Endothelial cell of umbilical vein (primary cell): ENCODE results near the gene ST6GALNAC2. TPM values are rescaled to one million over a fixed set of nuclear protein-coding genes. Genes with fewer than 3 reads are reported as not detected.
"Not testable (repeated sequence)": the region's sequence is repeated elsewhere in the genome, so short reads cannot be mapped to it uniquely, and the experiment has no call there.

Experiments
- BruUV-seq: library from RNA; stranded (reverse); fragments of 400-500 nt; replicated peaks from 2 replicates; lab custom pipeline; 2021; lab: Mats Ljungman, UMichigan
- CTCF ChIA-PET: fragments of 300-600, 350-600 bp; sonication (Branson Sonifier 250); formaldehyde crosslinking; loops from one replicate; lab custom pipeline; 2021; ENCODE audit warnings: antibody characterized with exemption, inconsistent platforms; lab: Charles Lee
- POLR2A ChIA-PET: fragments of 300-600, 350-600 bp; sonication (Branson Sonifier 250); formaldehyde crosslinking; loops from one replicate; lab custom pipeline; 2021; ENCODE audit warnings: antibody characterized with exemption, inconsistent platforms; lab: Charles Lee
- DNase-seq: peaks from one replicate; pipeline ENCODE4 v3.0.0-alpha.2; 2011; ENCODE audit warnings: low read depth, low spot score
- FAIRE-seq: peaks from 2 replicates; lab custom pipeline; 2011; peaks lifted over from hg19 to GRCh38; lab: Jason Lieb, UNC
- H2AFZ ChIP-seq: 2 replicates; pipeline ENCODE4 v1.6.0; 2012; ENCODE audit warnings: low read depth, low read length, control low read depth, inconsistent platforms
- H3K27ac ChIP-seq: 2 replicates; pipeline ENCODE4 v1.5.1; 2011; ENCODE audit warnings: low read depth, mild to moderate bottlenecking, control low read depth, low read length, moderate library complexity; ENCODE audit not compliant: insufficient read depth
- H3K27me3 ChIP-seq, 2 experiments: 2 replicates each; pipeline versions ENCODE4 v1.6.0 to v1.6.1; 2011; ENCODE audit warnings: low read length in 2 of 2, mixed read lengths in 1 of 2; ENCODE audit not compliant: control insufficient read depth in 2 of 2, insufficient read depth in 2 of 2
- H3K36me3 ChIP-seq, 2 experiments: 2 replicates in 1 of 2; 3 replicates in 1 of 2; pipeline ENCODE4 v1.5.1; 2011; ENCODE audit warnings: low read length in 2 of 2, mild to moderate bottlenecking in 1 of 2, moderate library complexity in 1 of 2; ENCODE audit not compliant: control insufficient read depth in 2 of 2, insufficient read depth in 2 of 2; ENCODE audit errors: extremely low read depth in 1 of 2
- H3K4me1 ChIP-seq: 3 replicates; pipeline ENCODE4 v1.5.1; 2011; ENCODE audit warnings: mild to moderate bottlenecking, low read length; ENCODE audit not compliant: control insufficient read depth, insufficient read depth; ENCODE audit errors: extremely low read depth
- H3K4me2 ChIP-seq: 2 replicates; pipeline ENCODE4 v1.6.1; 2011; ENCODE audit warnings: low read length, control low read depth, mixed read lengths; ENCODE audit not compliant: insufficient read depth
- H3K4me3 ChIP-seq, 3 experiments: fragments of 200-600 bp in 1 of 3; sonication (generic), shearing (Covaris generic) in 1 of 3; replicated peaks in 1 of 3; 2 replicates each; pipeline ENCODE4 v1.5.1; 2011 to 2016; ENCODE audit warnings: control low read depth in 3 of 3, low read length in 3 of 3, mild to moderate bottlenecking in 2 of 3, inconsistent platforms in 1 of 3, low read depth in 1 of 3, moderate library complexity in 1 of 3; ENCODE audit not compliant: insufficient read depth in 1 of 3
- H3K79me2 ChIP-seq: 2 replicates; pipeline ENCODE4 v1.6.0; 2012; ENCODE audit warnings: low read length, inconsistent platforms; ENCODE audit not compliant: control insufficient read depth, insufficient read depth
- H3K9ac ChIP-seq: replicated peaks from 2 replicates; pipeline ENCODE3; 2011; ENCODE audit warnings: low read length, control low read depth; ENCODE audit not compliant: insufficient read depth; ENCODE audit errors: extremely low read depth
- H3K9me1 ChIP-seq: replicated peaks from 3 replicates; pipeline ENCODE4 v1.6.0; 2011; ENCODE audit warnings: mild to moderate bottlenecking, low read length; ENCODE audit not compliant: control insufficient read depth, insufficient read depth; ENCODE audit errors: extremely low read depth
- H3K9me3 ChIP-seq: replicated peaks from 2 replicates; pipeline ENCODE4 v1.5.1; 2012; ENCODE audit warnings: low read length, inconsistent platforms; ENCODE audit not compliant: control insufficient read depth, insufficient read depth
- H4K20me1 ChIP-seq: replicated peaks from 2 replicates; pipeline ENCODE3; 2011; ENCODE audit warnings: mild to moderate bottlenecking, low read length; ENCODE audit not compliant: control insufficient read depth, insufficient read depth; ENCODE audit errors: extremely low read depth
- EZH2 ChIP-seq: IDR thresholded peaks from 2 replicates; pipeline ENCODE4 v1.6.1; 2012; ENCODE audit warnings: borderline replicate concordance, low read depth, mild to moderate bottlenecking, moderate library complexity, low read length, inconsistent platforms; ENCODE audit not compliant: severe bottlenecking
- FOS ChIP-seq: IDR thresholded peaks from 2 replicates; pipeline ENCODE4 v1.6.1; 2011; ENCODE audit warnings: mild to moderate bottlenecking, low read length, moderate library complexity, borderline replicate concordance; ENCODE audit not compliant: insufficient read depth
- GATA2 ChIP-seq: IDR thresholded peaks from 2 replicates; pipeline ENCODE4 v1.7.0; 2011; ENCODE audit warnings: low read depth, mild to moderate bottlenecking, moderate library complexity, mixed read lengths, low read length; ENCODE audit not compliant: insufficient read length, insufficient read depth
- JUN ChIP-seq: IDR thresholded peaks from 2 replicates; pipeline ENCODE4 v1.6.1; 2011; ENCODE audit warnings: borderline replicate concordance, low read depth; ENCODE audit not compliant: insufficient read length, insufficient read depth
- MAX ChIP-seq: IDR thresholded peaks from 2 replicates; pipeline ENCODE4 v1.6.1; 2011; ENCODE audit not compliant: insufficient read depth, insufficient read length
- MYC ChIP-seq: IDR thresholded peaks from one replicate; pipeline ENCODE4 v1.6.1; 2011; ENCODE audit warnings: mild to moderate bottlenecking, low read depth, low read length
- POLR2A ChIP-seq: IDR thresholded peaks from 2 replicates; pipeline ENCODE4 v1.6.1; 2012; ENCODE audit warnings: low read depth, mild to moderate bottlenecking, control low read depth, low read length
- POLR2AphosphoS5 ChIP-seq: IDR thresholded peaks from 2 replicates; pipeline ENCODE4 v1.6.1; 2012; ENCODE audit warnings: low read depth, mild to moderate bottlenecking, control low read depth, low read length, moderate library complexity; ENCODE audit not compliant: insufficient read depth
- dilution Hi-C: fragments of 300-500 bp; cut with MboI; formaldehyde crosslinking; loops from one replicate; pipeline ENCODE4 v1.15.0; 2019; ENCODE audit warnings: low sequenced_read_pairs; ENCODE audit not compliant: extremely low pct_ligation_motif_present
- intact Hi-C: fragments of 100-400 bp; cut with micrococcal nuclease; formaldehyde crosslinking; loops from one replicate; pipeline ENCODE4 v1.10.0; 2022
- polyA plus RNA-seq, 4 experiments: library from polyadenylated mRNA; depleted of rRNA in 3 of 4; stranded (reverse) in 3 of 4; unstranded in 1 of 4; fragments of >200 nt; gene quantifications; 2 replicates each; pipeline versions ENCODE4 v1.2.1 to v1.2.3, GENCODE V29; 2011 to 2012; ENCODE audit warnings: missing spikeins in 1 of 4
- total RNA-seq: library from RNA; stranded (reverse); gene quantifications from 2 replicates; pipeline ENCODE4 v1.2.3, GENCODE V29; 2021
- TF ChIP-seq, protein P1 (sequence below), 2 donors: IDR thresholded peaks; 1 replicate in 1 of 2; 2 replicates in 1 of 2; pipeline ENCODE4 v1.5.1; 2011; ENCODE audit warnings: low read length in 2 of 2, mild to moderate bottlenecking in 2 of 2, moderate library complexity in 2 of 2, control low read depth in 1 of 2, inconsistent platforms in 1 of 2, low read depth in 1 of 2; ENCODE audit not compliant: insufficient read depth in 1 of 2; ENCODE audit errors: extremely low read depth in 1 of 2

ST6GALNAC2 gene
- total and polyA plus RNA-seq, 2 donors (not counting 3 experiments of a cell fraction or from before 2014, with no cell fraction given) = 0.59 to 1.7 TPM

GRCh38 chr17:76614912-76615617 lies 29.4 kb upstream of the ST6GALNAC2 start:
- Histone ChIP-seq H3K9me3 (no peaks in the 10 kb centered on the region), H3K79me2 (no peaks in the 10 kb centered on the region), H3K4me2 (no peak overlapping the region), H3K4me3 (no peak overlapping the region), H4K20me1 (no peaks in the 10 kb centered on the region), H3K27ac (no peak overlapping the region), H3K4me1 (no peaks in the 10 kb centered on the region), H3K9ac (no peak overlapping the region), H3K36me3 (no peaks in the 10 kb centered on the region), H3K9me1 (no peaks in the 10 kb centered on the region), H3K27me3 (no peaks in the 10 kb centered on the region), H2AFZ (no peak overlapping the region)
- TF ChIP-seq GATA2 (no peak), POLR2AphosphoS5 (no peak), EZH2 (no peak), FOS (no peak), MAX (no peak), POLR2A (no peak), MYC (no peak), JUN (no peak)
- TF ChIP-seq, protein P1, sequence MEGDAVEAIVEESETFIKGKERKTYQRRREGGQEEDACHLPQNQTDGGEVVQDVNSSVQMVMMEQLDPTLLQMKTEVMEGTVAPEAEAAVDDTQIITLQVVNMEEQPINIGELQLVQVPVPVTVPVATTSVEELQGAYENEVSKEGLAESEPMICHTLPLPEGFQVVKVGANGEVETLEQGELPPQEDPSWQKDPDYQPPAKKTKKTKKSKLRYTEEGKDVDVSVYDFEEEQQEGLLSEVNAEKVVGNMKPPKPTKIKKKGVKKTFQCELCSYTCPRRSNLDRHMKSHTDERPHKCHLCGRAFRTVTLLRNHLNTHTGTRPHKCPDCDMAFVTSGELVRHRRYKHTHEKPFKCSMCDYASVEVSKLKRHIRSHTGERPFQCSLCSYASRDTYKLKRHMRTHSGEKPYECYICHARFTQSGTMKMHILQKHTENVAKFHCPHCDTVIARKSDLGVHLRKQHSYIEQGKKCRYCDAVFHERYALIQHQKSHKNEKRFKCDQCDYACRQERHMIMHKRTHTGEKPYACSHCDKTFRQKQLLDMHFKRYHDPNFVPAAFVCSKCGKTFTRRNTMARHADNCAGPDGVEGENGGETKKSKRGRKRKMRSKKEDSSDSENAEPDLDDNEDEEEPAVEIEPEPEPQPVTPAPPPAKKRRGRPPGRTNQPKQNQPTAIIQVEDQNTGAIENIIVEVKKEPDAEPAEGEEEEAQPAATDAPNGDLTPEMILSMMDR (IDR thresholded peaks at IDR 0.05; ENCODE audit: extremely low read depth in 1 of 2, insufficient read depth in 1 of 2, low read depth in 1 of 2, low read length in 2 of 2) = no peak
- no TSS peak for BruUV-seq
- DNase-seq (no peak), FAIRE-seq (no peak)
- intact Hi-C loops = no loop called here
- dilution Hi-C loops = no loop called here
- ChIA-PET CTCF (interaction anchor here (0.6 to 2.4 kb wide), 3 partner anchors 9 to 92 kb away, joined by 3 to 10 read pairs (median 4); no protein-coding TSS in a partner anchor), POLR2A (no interaction called here)

DNA sequence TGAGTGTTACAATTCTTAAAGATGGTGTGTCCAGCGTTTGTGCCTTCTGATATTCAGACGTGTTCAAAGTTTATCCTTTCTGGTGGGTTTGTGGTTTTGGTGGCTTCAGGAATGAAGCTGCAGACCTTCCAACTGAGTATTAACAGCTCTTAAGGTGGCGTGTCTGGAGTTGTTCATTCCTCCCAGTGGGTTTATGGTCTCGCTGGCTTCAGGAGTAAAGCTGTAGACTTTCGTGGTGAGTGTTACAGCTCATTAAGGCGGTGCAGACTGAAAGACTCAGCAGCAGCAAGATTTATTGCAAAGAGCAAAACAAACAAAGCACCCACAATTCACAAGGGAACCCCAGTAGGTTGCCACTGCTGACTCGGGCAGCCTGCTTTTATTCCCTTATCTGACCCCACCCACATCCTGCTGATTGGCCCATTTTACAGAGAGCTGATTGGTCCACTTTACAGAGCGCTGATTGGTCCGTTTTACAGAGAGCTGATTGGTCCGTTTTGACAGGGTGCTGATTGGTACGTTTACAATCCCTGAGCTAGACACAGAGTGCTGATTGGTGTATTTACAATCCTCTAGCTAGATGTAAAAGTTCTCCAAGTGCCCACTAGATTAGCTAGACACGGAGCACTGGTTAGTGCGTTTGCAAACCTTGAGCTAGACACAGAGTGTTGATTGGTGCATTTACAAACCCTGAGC lies 28.6 kb upstream of the ST6GALNAC2 start:
- DNase-seq, H3K4me2 ChIP-seq, H3K9me3 ChIP-seq, intact Hi-C loops, H3K9me1 ChIP-seq, BruUV-seq, dilution Hi-C loops, H4K20me1 ChIP-seq, FAIRE-seq, H3K4me3 ChIP-seq, H3K9ac ChIP-seq, POLR2A ChIA-PET, H3K36me3 ChIP-seq, H2AFZ ChIP-seq, H3K27me3 ChIP-seq, H3K4me1 ChIP-seq, H3K79me2 ChIP-seq, H3K27ac ChIP-seq: not testable (repeated sequence)
- CTCF ChIA-PET = interaction anchor here (0.6 to 2.4 kb wide), 2 partner anchors 10 kb away, joined by 4 to 10 read pairs; no protein-coding TSS in a partner anchor
